ENCODE results near the gene CMTM2.
A peak's percentile ranks its signal among the peaks of the same experiment; 100 is the strongest.
"Not testable (repeated sequence)": the region's sequence is repeated elsewhere in the genome, so short reads cannot be mapped to it uniquely, and the experiment has no call there.

The CMTM2 gene

GRCh38 chr16:66601471-66601870 is 22.2 kb downstream of the CMTM2 start:
- in situ Hi-C loops (cut with MboI; ENCODE audit: low pct_unique_long_range_greater_than_20kb, low sequenced_read_pairs) = no loop called here
- no peak for DNase-seq

- in situ Hi-C loops (cut with MboI; ENCODE audit: low pct_unique_long_range_greater_than_20kb, low sequenced_read_pairs) = no loop called here
- DNase-seq = peak; percentile 95
Measured at GRCh38 chr16:66603537-66604375, 24.5 kb downstream of the CMTM2 start.

DNA sequence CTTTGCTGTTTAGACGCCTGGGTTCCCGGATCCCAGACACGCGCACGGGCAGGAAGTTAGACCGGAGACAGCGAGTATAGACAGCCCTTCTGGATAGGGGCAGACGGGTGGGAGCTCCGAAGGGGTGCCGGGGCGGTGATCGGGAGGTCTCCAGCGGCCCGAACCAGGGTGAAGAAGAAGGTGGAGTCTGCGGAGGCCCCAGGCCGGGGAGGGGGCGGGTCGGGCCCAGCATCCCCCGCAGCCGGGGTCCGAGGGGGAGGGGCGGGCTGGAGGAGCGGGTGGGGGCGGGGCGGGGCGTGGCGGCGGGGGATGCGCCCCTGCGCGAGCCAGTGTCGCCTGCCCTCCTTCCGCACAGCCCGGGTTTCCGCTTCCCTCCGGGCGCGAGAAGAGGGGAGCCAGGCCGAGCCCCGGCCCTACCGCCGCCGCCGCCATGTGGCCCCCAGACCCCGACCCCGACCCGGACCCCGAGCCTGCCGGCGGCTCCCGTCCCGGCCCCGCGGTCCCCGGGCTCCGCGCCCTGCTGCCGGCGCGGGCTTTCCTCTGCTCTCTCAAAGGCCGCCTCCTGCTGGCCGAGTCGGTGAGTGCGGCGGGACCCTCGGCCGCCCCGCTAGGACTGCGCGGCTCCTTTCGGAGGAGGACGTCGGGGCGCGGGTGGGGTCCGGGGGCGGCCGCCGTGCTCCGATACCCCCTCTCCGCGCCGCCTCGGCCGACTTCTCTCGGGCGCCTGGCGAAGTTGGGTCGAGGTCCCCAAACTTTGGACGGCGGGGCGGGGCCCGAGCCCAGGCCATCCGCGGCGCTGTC is 25.3 kb downstream of the CMTM2 start, which contains the start of gene CMTM3:
Gene CMTM3 (plus strand): TSS at position 329 of the 801 bp plus-strand sequence. CDS start 102 bp downstream, at position 431.
- DNase-seq = peak; percentile 73
- in situ Hi-C loops (cut with MboI; ENCODE audit: low pct_unique_long_range_greater_than_20kb, low sequenced_read_pairs) = no loop called here

DNA sequence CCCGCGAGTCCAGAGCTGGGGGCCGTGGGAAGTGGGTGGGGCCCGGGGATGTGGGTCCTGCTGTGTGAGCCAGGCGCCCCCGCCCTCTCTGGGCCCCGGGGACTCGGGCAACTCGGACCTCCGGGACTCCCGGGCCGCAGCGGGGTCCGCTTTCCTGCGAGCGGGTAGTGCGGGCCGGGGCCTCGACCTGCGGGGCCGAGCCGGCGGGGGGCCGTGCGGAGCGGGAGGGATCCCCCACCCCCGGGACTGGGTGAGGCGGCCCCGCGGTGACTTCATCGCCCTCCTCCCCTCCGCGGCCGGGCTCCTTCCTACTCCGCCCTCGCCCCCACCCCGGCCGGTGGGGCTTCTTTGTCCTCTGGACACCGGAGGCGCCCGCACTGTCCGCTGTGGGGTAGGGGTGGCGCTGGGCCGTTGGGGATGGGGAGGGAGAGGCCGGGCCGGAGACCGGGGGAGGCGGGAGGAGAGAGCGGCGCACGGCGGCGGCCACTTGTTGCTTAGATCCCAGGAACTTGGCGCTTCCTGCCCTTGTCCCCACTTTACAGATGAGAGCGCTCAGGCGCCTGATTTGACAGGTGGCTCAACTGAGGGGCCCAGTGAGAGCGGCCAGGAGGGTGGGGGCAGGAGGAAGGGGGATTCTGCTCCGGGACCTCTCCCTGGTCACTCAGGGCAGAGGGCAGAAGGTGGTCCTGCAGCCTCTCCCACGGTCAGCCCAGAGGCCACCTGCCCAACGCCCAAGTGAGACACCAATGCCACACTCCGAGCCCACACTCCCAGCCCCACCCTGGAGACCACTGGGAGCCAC is 26.1 kb downstream of the CMTM2 start:
- in situ Hi-C loops (cut with MboI; ENCODE audit: low pct_unique_long_range_greater_than_20kb, low sequenced_read_pairs) = no loop called here
- no peak for DNase-seq

DNA sequence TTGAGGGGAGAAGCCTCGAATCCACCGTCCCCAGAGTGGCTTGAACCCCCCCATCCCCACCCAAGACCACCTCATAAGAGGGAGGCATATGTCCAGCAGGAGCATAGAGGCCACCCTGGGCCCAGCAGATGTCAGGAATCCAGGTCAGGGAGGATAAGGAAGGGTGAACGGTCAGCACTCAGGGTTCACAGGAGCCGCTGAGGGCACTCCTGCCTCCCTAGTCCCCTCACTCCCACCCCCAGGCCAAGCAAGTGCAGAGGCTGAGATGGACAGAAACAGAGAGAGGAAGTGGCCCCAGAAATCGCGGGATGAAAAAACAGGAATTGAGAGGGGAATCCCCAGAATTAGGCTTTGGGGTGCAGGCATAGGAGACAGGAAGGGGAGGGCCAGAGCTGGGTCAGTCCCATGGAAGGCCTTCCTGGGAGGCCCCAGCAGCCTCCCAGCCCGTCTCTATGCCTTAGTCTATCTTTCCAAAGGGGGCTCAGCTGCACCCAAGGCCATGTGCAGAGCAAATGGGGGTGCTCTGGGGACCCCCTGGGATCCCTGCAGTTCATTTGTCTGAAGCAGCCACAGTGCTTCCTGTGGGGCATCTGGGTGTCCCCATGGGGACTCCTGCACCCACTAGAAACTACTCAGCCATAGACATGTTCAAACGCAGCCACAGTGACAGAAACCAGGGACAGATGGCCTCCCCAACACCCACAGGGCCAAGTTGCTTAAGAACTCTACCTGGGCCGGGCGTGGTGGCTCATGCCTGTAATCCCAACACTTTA is 26.9 kb downstream of the CMTM2 start:
- in situ Hi-C loops (cut with MboI; ENCODE audit: low pct_unique_long_range_greater_than_20kb, low sequenced_read_pairs) = no loop called here

DNA sequence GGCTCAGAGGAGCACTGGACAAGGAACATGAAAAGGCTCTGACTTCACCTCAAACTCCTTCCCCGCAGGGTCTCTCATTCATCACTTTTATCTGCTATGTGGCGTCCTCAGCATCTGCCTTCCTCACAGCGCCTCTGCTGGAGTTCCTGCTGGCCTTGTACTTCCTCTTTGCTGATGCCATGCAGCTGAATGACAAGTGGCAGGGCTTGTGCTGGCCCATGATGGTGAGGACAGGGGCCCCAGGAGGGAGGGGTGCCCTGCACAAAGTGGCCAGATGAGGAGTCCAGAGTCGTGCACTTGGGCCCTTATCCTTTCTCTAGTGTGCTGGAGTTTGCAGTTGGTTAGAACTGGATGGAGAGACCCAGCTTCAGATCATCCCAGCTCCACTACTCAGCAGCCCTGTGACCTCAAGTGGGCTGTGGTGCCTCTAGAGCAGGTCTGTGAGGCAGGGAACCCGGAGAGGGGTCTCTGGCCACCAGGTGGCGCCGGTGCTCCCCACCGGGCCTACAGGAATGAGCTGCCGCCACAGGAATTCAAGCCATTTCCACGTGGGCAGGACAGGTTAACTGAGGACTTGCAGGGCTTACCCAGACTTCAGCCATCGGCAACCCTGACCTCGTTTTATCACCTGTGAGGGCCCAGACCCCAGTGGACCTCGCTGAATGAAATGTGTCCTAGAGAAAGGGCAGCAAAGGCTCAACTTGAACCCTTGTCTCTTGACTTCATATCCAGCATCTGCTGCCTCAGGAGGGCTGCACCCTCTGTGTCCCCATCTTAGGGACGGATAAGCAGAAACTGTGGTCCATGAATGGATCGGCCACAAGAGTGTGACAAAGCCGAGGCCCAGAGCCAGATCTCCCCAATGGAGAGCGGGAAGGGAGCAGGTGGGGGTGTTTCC is 29.2 kb downstream of the CMTM2 start:
- in situ Hi-C loops (cut with MboI; ENCODE audit: low pct_unique_long_range_greater_than_20kb, low sequenced_read_pairs) = no loop called here

More for the DNA sequence above, 26.9 kb downstream of the CMTM2 start:
- no peak for DNase-seq

GRCh38 chr16:66609139-66609510 is 29.9 kb downstream of the CMTM2 start:
- in situ Hi-C loops (cut with MboI; ENCODE audit: low pct_unique_long_range_greater_than_20kb, low sequenced_read_pairs) = no loop called here
- no peak for DNase-seq

More for the DNA sequence above, 29.2 kb downstream of the CMTM2 start:
- peak; percentile 95 for DNase-seq

- in situ Hi-C loops (cut with MboI; ENCODE audit: low pct_unique_long_range_greater_than_20kb, low sequenced_read_pairs) = no loop called here
- DNase-seq = no peak
Measured at GRCh38 chr16:66610111-66610820, 31.0 kb downstream of the CMTM2 start.

DNA sequence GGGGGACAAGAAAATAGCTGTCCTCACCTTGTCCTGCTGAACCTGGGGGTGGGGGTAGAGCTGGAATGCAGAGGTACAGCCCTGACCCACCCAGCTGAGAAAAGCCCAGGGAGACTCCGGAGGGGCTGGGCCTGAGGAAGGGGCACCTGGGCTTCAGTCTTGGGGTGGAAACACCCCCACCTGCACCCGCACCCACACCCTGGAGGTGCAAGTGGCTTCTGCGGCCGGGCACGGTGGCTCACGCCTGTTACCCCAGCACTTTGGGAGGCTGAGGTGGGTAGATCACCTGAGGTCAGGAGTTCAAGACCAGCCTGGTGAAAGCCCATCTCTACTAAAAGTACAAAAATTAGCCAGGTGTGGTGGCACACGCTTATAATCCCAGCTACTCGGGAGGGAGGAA is 32.6 kb downstream of the CMTM2 start:
- in situ Hi-C loops (cut with MboI; ENCODE audit: low pct_unique_long_range_greater_than_20kb, low sequenced_read_pairs); DNase-seq: not testable (repeated sequence)

DNA sequence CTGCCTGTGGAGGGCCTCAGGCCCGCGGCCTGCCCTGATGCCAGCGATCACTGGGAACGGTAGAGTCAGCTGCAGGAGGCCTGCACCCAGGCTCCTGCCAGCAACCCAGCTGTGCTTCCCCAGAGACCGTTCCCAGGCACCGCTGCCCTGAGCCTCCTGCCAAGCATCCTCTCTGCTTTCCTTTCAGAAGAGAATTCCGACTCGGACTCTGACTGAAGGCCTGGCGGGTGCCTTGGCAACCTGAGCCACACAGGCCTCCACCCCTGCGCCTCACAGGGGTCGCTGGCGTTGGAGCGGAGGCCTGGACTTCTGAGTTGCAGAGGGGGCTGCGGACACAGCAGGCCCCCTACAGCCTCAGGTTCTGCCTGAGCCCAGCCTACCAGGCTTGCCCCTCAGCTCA is 33.2 kb downstream of the CMTM2 start:
- DNase-seq = no peak
- in situ Hi-C loops (cut with MboI; ENCODE audit: low pct_unique_long_range_greater_than_20kb, low sequenced_read_pairs) = no loop called here

- in situ Hi-C loops (cut with MboI; ENCODE audit: low pct_unique_long_range_greater_than_20kb, low sequenced_read_pairs) = no loop called here
- no peak for DNase-seq
Measured at GRCh38 chr16:66614161-66614802, 35.0 kb downstream of the CMTM2 start.

GRCh38 chr16:66616169-66616568 is 36.9 kb downstream of the CMTM2 start:
- in situ Hi-C loops (cut with MboI; ENCODE audit: low pct_unique_long_range_greater_than_20kb, low sequenced_read_pairs) = no loop called here
- no peak for DNase-seq

DNA sequence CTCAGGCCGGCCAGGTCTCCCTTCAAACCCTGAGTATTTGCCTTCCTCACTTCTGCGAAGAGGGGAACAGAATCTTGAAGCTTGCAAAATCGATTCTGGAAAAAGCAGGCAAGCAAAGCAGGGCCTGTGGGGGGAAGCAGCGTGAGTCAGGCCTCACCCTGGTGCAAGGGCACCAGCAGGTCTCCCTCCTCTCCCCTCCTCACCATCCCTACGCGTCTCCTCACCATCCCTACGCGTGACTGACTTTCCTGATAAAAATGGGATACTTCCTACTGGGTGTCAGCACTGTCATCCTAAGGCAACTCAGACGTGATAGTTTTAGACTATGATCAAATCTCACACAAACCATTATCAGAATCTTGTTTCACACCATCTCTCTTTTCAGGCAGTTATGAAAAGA is 37.3 kb downstream of the CMTM2 start:
- DNase-seq = no peak

GRCh38 chr16:66617010-66617434 is 37.8 kb downstream of the CMTM2 start:
- in situ Hi-C loops (cut with MboI; ENCODE audit: low pct_unique_long_range_greater_than_20kb, low sequenced_read_pairs) = no loop called here
- DNase-seq = no peak

More for the DNA sequence above, 37.3 kb downstream of the CMTM2 start:
- in situ Hi-C loops (cut with MboI; ENCODE audit: low pct_unique_long_range_greater_than_20kb, low sequenced_read_pairs) = no loop called here

- in situ Hi-C loops (cut with MboI; ENCODE audit: low pct_unique_long_range_greater_than_20kb, low sequenced_read_pairs) = no loop called here
Measured at GRCh38 chr16:66617728-66618127, 38.5 kb downstream of the CMTM2 start.

GRCh38 chr16:66618588-66619375 is 39.5 kb downstream of the CMTM2 start:
- DNase-seq = no peak
- in situ Hi-C loops (cut with MboI; ENCODE audit: low pct_unique_long_range_greater_than_20kb, low sequenced_read_pairs) = no loop called here

More at GRCh38 chr16:66617728-66618127, 38.5 kb downstream of the CMTM2 start:
- no peak for DNase-seq

Measured in KBM-7 (cell line).